NCI-H1105 (cell line): ENCODE measurements around the gene CYREN.
"Not testable (repeated sequence)": the region's sequence is repeated elsewhere in the genome, so short reads cannot be mapped to it uniquely, and the experiment has no call there.

Experiments used
- DNase-seq: peaks from one replicate; lab custom pipeline; 2025; lab: John Stamatoyannopoulos, UW

The CYREN gene, protein sequence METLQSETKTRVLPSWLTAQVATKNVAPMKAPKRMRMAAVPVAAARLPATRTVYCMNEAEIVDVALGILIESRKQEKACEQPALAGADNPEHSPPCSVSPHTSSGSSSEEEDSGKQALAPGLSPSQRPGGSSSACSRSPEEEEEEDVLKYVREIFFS

DNA sequence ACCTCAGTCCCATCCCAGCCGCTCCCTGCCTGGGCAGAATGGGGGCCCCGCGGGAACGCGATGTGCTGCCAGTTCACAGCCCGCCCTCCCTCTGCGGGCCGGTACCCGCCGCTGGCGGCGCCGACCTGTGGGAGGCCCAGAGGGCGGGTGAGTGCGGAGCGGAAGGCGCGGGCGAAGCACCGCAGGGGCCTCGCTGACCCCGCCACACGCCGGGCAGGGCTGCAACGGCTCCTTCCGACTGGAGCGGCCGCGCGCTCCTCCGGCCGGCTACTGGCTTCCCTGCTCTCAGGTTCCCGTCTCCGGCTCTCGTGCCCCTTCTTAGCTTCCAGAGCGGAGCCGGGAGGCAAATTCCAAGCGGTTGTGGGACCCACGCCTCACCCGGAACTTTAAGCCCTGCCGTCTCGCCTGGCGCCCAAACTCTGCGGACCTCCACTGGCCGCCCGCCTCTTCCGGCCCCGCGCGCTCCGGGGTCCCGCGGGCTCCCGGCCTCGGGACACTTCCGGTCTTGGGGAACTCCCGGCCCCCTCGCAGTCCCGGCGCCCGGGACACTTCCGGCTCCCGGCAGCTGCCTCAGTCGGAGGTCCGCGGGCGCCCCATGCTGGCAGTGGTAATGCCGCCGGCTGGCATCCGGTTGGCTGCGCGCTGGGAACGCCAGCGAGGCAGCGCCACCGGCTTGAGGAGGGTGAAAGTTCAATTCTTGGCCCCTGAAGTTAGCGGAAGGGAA lies at the start of gene CYREN:
TSS of gene CYREN (minus strand) at position 434 of the 724 bp plus-strand sequence. CDS start 1,785 bp downstream, outside the sequence.
- peak; percentile 88 for DNase-seq

DNA sequence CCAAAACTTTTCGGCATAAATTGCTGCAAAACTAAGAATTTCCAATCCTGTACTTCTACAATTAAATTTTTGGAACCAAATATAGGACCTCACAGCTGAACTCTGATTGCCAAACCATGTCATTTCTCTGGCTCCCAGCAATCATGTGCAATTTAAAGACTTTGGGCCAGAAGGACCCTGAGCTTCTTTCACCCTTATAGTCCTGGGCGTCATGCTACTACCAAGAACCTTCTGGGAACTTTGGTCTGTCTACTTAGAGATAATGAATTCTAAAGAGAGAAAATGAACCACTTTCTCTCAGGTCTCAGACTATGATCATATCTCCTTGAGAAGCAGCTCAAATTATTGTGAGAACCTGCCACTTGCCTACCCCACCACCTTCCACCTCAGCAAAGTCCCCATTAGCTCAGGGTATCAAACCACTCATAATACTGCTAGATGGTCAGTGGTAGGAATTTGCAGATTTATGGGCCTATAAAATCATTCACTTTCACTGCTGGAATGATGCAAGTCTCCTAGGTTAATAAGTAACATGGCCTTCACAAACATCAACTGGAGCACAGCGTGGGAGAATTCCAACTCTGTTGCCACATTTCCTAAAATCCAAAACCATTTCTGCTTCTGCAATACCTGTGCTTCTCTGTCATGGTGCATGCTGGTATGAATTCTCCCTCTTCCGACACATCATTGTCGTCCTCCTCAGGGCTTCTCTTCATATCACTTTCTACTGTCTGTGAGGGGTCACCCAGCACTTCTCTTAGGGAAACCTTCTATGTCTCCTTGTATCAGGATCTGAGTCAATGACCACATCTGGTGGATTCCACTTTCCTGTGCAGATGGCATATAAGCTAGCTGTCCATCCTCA lies 47.4 kb upstream of the CYREN start:
- no peak for DNase-seq

- DNase-seq: no peak
Observed at GRCh38 chr7:135215698-135216097, 45.2 kb upstream of the CYREN start.

DNA sequence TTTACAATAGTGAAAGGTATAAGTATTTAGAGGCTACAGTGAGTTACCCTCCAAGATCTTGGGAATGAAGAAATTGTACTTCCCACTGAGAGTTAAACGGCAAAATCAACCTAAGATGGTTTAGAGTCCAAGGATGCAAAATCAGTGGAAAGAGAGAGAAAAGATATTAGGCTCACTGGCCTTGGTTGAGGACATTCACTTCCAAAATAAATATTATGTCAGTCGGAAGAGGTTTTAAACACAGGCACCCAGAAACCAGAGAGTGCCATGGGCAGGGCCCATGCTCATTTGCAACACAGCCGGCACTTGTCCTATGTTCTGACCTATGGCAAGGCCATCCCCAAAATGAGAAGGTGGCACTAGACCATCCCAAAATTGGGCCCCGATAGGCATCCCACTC lies 44.7 kb upstream of the CYREN start:
- no peak for DNase-seq

- no peak for DNase-seq
Observed at GRCh38 chr7:135213831-135214230, 43.3 kb upstream of the CYREN start.

DNA sequence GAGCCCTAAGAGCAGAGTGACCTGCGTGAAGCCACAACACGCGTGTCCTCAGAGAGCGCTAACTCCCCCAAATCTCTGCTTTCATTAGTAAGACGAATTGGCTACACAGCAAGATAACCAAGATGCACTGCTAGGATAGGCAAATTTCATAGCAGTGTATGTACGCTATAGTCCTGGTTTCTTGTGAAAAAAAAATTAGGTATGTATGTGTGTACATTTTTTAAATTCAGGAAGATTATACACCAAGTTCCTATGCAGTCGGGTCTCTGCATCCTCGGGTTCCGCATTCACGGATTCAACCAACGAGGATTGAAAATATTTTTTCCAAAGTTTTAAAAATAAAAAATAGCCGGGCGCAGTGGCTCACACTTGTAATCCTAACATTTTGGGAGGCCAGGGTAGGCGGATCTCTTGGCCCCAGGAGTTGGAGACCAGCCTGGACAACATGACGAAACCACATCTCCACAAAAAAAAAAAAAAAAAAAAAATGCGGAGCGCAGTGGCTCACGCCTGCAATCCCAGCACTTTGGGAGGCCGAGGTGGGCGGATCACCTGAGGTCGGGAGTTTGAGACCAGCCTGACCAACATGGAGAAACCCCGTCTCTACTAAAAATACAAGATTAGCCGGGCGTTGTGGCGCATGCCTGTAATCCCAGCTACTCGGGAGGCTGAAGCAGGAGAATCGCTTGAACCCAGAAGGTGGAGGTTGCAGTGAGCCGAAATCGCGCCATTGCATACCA lies 41.6 kb upstream of the CYREN start:
- DNase-seq: not testable (repeated sequence)

- DNase-seq: peak; percentile 90
Observed at GRCh38 chr7:135211179-135211945, 40.9 kb upstream of the CYREN start, which contains the start of gene WDR91. TSS of gene WDR91 (minus strand) at chr7:135211526. CDS start at chr7:135211502, 24 bp downstream.

DNA sequence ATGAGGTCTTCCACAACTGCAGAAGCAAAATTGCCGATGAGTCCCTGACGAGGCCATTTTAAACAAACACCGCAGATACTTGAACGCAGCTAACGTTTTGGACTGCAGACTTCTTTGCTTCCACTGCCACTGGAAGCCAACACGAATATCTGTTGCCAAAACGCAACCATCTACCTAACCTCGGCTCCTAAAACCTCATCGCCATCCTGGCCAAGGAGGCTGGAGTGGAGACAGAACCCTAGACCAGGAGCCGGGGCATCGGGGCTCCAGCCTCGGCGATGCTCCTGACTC lies 40.3 kb upstream of the CYREN start:
- peak; percentile 23 for DNase-seq

DNA sequence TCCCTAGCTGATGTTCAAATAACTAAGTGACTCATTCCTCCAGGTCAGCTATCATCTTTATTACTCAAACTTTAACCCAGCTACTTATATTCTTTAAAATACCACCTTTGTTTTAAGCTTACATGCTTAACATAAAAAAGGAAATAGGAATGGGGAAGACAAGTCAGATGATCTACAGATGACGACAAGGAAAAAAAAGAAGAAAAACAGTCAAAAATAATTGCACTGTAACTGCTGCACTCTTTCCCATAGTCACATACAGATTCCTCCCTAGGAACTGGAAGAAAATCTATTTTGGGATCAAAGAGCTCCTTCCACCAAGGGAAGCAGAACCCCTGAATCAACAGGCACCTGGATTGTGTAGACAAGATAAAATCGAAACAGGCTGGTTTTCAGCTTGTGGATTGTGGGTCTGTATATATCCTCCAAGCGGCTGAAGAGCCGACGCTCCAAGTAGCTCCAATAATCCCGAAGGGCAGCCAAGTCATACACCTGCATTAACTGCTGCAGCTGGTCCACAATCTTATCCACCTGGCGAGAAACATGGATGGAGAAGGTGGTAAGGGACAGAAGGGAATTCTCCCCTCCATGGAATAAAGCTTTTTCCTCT lies 38.8 kb upstream of the CYREN start:
- no peak for DNase-seq

DNA sequence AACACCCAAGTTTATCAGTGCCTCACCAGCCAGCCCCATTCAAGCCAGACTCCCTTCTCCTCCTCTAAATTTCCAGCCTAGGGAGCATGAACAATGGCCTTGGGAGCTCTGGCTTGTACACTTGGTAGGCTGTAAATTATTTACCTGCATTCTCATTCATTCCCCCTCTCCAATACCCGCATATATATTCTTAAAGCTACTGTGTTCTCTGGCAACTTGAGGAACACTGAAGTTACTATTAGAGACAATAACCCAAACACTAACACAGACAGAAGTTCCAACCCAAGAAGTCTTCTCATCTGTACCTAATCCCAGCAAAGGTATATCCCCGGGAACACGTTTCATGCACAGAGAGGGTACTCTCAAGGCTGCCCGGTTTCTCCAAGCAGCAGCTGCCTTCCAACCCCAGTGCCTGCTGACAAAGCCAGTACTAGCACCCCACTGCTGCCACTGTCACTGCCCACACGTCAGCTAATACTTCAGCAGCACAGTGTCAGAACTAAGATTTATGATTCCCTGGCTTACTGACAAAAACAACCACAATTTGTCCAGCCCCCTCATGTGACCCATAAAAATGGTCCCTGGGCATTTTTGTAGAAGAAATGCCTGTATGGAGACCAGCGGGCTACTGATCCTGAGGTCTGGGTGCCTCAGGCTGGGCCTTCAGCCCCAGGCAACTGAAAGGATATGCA lies 37.7 kb upstream of the CYREN start:
- no peak for DNase-seq

GRCh38 chr7:135207406-135208101 lies 37.0 kb upstream of the CYREN start:
- no peak for DNase-seq

GRCh38 chr7:135206941-135207391 lies 36.5 kb upstream of the CYREN start:
- no peak for DNase-seq

DNA sequence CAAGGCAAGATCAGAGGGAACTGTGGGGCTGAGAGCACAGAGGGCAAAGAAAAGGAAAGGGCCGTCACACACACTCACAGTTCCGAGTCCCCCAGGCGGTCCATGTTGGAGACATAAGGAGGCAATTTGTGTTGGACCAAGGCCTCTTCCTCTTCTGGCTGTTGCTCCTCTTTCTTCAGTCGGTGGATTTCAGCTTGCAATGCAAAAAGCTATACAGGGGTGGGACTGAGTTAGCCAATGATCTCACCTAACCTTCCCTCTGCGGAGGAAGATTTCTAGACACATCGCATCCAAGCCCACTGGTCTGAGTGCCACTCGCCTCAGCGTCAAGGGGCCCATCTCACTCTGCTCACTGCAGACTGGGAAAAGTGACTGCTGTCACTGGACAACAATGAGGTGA lies 35.3 kb upstream of the CYREN start:
- no peak for DNase-seq

GRCh38 chr7:135204876-135205275 lies 34.4 kb upstream of the CYREN start:
- DNase-seq: no peak

DNA sequence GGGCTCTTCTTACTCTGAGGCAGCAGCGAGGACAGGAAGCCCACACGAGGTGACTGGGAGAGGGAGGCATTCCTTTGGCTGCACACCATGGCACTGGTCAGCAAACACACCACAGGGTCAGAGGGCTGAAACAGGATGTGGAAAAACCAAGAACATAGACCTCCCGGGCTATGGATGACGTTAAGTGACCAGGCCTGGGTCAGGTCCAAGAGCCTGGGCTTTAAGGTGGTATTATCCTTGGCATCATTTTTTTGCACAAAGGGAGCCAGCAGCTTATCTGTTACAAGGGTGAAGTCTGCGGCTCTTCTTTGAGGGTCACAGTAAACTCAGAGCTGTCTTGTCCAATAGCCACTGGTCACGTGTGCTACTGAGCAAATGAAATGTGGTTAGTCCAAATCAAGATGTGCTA lies 33.8 kb upstream of the CYREN start:
- no peak for DNase-seq

GRCh38 chr7:135201350-135201749 lies 30.8 kb upstream of the CYREN start:
- no peak for DNase-seq

- peak; percentile 61 for DNase-seq
Observed at GRCh38 chr7:135200821-135201331, 30.4 kb upstream of the CYREN start.

- DNase-seq: no peak
Observed at GRCh38 chr7:135199439-135199838, 28.9 kb upstream of the CYREN start.

- no peak for DNase-seq
Observed at GRCh38 chr7:135197906-135198655, 27.6 kb upstream of the CYREN start.
